Keratinocyte (primary cell): Measurements from ENCODE around the gene LRFN5.

Experiments
- EZH2 ChIP-seq: IDR thresholded peaks from one replicate; pipeline ENCODE4 v1.6.1; 2012; ENCODE audit warnings: inconsistent platforms, mild to moderate bottlenecking, low read length, moderate library complexity
- TF ChIP-seq, protein P1 (sequence below), 3 experiments: IDR thresholded peaks in 1 of 3; conservative IDR thresholded peaks in 1 of 3; optimal IDR thresholded peaks in 1 of 3; 2 replicates in 2 of 3; 3 replicates in 1 of 3; pipeline versions ENCODE3 to v1.5.1; 2011; ENCODE audit warnings: low read length in 3 of 3, mild to moderate bottlenecking in 3 of 3, moderate library complexity in 2 of 3, control low read depth in 1 of 3, inconsistent platforms in 1 of 3; ENCODE audit not compliant: insufficient read depth in 2 of 3; ENCODE audit errors: extremely low read depth in 1 of 3

DNA sequence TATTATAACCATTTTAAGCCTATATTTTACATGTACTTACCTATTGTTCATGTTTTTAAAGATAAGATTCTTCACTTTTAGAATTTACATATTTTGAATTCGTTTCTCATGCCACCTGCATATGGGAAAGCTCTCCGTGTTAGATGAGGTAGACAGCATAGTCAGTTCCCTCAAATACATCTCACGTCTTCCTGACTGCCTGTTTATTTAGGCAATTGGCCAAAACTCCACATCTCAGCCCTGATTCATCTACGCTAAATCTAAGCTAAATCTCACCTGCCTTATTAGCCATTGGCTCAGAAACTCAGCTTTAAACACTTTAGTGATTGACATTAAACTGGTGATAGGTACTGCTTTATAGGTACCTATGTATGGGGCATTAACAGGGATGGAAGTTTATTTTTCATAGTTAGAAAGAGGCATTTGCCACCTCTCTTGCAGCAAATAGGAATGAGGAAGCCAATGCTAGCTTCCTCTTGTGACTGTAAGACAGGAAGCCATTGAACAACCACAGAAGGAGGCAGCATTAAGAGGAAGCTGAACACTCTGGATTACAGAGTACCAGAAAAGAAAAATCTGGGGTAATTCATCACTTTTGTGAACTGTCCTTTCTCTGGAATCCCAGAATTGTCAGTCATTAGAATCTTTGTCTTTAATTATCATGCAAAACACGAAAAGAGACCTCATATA lies 111.9 kb downstream of the LRFN5 start:
- TF ChIP-seq, protein P1, sequence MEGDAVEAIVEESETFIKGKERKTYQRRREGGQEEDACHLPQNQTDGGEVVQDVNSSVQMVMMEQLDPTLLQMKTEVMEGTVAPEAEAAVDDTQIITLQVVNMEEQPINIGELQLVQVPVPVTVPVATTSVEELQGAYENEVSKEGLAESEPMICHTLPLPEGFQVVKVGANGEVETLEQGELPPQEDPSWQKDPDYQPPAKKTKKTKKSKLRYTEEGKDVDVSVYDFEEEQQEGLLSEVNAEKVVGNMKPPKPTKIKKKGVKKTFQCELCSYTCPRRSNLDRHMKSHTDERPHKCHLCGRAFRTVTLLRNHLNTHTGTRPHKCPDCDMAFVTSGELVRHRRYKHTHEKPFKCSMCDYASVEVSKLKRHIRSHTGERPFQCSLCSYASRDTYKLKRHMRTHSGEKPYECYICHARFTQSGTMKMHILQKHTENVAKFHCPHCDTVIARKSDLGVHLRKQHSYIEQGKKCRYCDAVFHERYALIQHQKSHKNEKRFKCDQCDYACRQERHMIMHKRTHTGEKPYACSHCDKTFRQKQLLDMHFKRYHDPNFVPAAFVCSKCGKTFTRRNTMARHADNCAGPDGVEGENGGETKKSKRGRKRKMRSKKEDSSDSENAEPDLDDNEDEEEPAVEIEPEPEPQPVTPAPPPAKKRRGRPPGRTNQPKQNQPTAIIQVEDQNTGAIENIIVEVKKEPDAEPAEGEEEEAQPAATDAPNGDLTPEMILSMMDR (optimal IDR thresholded peaks at IDR 0.05 in 1 of 3, IDR thresholded peaks at IDR 0.05 in 1 of 3, conservative IDR thresholded peaks at IDR 0.05 in 1 of 3; ENCODE audit: extremely low read depth in 1 of 3, insufficient read depth in 2 of 3, low read length in 3 of 3), result no peak
- no peak for TF ChIP-seq EZH2
